Panc1 (cell line): ENCODE results near the gene TAT. TPM values are rescaled to one million over a fixed set of nuclear protein-coding genes. Genes with fewer than 3 reads are reported as not detected.

ENCODE experiments used
- ATAC-seq: fragments of 200-7000 bp; cut with Tn5 transposase; 2 replicates; pipeline ENCODE4 v1.9.1; 2020; ENCODE audit warnings: mild to moderate bottlenecking, moderate library complexity
- Bru-seq: library from RNA; stranded (reverse); fragments of 400-500 nt; gene quantifications from one replicate; lab custom pipeline; 2021; lab: Mats Ljungman, UMichigan
- BruChase-seq, 2 experiments: library from RNA; stranded (reverse); fragments of 400-500 nt; gene quantifications; one replicate each; lab custom pipeline; 2021; lab: Mats Ljungman, UMichigan
- BruUV-seq: library from RNA; stranded (reverse); fragments of 400-500 nt; replicated peaks from 2 replicates; lab custom pipeline; 2021; lab: Mats Ljungman, UMichigan
- CTCF ChIA-PET: fragments of 300-600 bp; sonication (Branson Sonifier 250); formaldehyde crosslinking; loops from one replicate; lab custom pipeline; 2022; ENCODE audit warnings: antibody characterized with exemption; lab: Charles Lee
- POLR2A ChIA-PET: fragments of 300-600 bp; sonication (Branson Sonifier 250); formaldehyde crosslinking; loops from one replicate; lab custom pipeline; 2022; ENCODE audit warnings: antibody characterized with exemption; lab: Charles Lee
- DNase-seq: peaks from one replicate; pipeline ENCODE4 v3.0.0-alpha.2; 2010; ENCODE audit warnings: low read depth, low spot score
- H3K27ac ChIP-seq: 2 replicates; pipeline ENCODE4 v1.5.1; 2011; ENCODE audit warnings: mild to moderate bottlenecking, low read length, inconsistent platforms
- H3K27me3 ChIP-seq: fragments of 200-500 bp; sonication (Bioruptor generic); 2 replicates; pipeline ENCODE4 v1.6.0; 2014; ENCODE audit warnings: low read length, inconsistent platforms; ENCODE audit not compliant: control insufficient read depth, insufficient read depth
- H3K36me3 ChIP-seq: fragments of 200-500 bp; sonication (Bioruptor generic); 2 replicates; pipeline ENCODE4 v1.5.1; 2014; ENCODE audit warnings: inconsistent platforms, mild to moderate bottlenecking, low read length, moderate library complexity; ENCODE audit not compliant: control insufficient read depth, insufficient read depth
- H3K4me1 ChIP-seq: 2 replicates; pipeline ENCODE4 v1.5.1; 2011; ENCODE audit warnings: inconsistent platforms, mild to moderate bottlenecking, low read length, moderate library complexity; ENCODE audit not compliant: control insufficient read depth, insufficient read depth
- H3K4me3 ChIP-seq, 2 experiments: 2 replicates each; pipeline ENCODE4 v1.5.1; 2011 to 2012; ENCODE audit warnings: low read depth in 2 of 2, low read length in 2 of 2, mild to moderate bottlenecking in 2 of 2, inconsistent platforms in 1 of 2, moderate library complexity in 1 of 2
- H3K9me3 ChIP-seq: fragments of 200-500 bp; sonication (Bioruptor generic); 2 replicates; pipeline ENCODE4 v1.5.1; 2014; ENCODE audit warnings: low read depth, mild to moderate bottlenecking, inconsistent platforms, low read length, moderate library complexity; ENCODE audit not compliant: control insufficient read depth, insufficient read depth
- POLR2AphosphoS5 ChIP-seq: IDR thresholded peaks from 2 replicates; pipeline ENCODE4 v1.6.1; 2012; ENCODE audit warnings: mild to moderate bottlenecking, low read depth, low read length, moderate library complexity
- REST ChIP-seq, 2 experiments: IDR thresholded peaks; 2 replicates each; pipeline ENCODE4 v1.6.1; 2011 to 2012; ENCODE audit warnings: low read depth in 2 of 2, control low read depth in 1 of 2, low read length in 1 of 2, mild to moderate bottlenecking in 1 of 2, moderate library complexity in 1 of 2; ENCODE audit not compliant: insufficient read depth in 1 of 2
- SIN3A ChIP-seq: IDR thresholded peaks from 2 replicates; pipeline ENCODE4 v1.6.1; 2012; ENCODE audit warnings: low read depth, mild to moderate bottlenecking, low read length, moderate library complexity, borderline replicate concordance; ENCODE audit not compliant: insufficient read depth
- TCF7L2 ChIP-seq: IDR thresholded peaks from 2 replicates; pipeline ENCODE4 v1.6.1; 2011; ENCODE audit warnings: mild to moderate bottlenecking, low read depth, low read length, inconsistent platforms
- in situ Hi-C: cut with HindIII; loops from 2 replicates; pipeline ENCODE4 v1.10.0; 2016; ENCODE audit warnings: low sequenced_read_pairs, low pct_unique_long_range_greater_than_20kb
- intact Hi-C: fragments of 100-400 bp; cut with micrococcal nuclease; formaldehyde crosslinking; loops from one replicate; pipeline ENCODE4 v1.10.0; 2022; ENCODE audit not compliant: unreplicated experiment
- long read RNA-seq: library from polyadenylated mRNA; unstranded; transcript quantifications from one replicate; pipeline ENCODE4 v2.0.0, GENCODE V29; 2021; ENCODE audit not compliant: unreplicated experiment
- polyA plus RNA-seq: library from polyadenylated mRNA; unstranded; fragments of >200 nt; gene quantifications from one replicate; pipeline ENCODE4 v1.2.1, GENCODE V29; 2012; ENCODE audit warnings: missing spikeins; ENCODE audit not compliant: insufficient read length
- total RNA-seq: library from RNA; stranded (reverse); gene quantifications from one replicate; pipeline ENCODE4 v1.2.1, GENCODE V29; 2021; ENCODE audit not compliant: unreplicated experiment
- TF ChIP-seq, protein P1 (sequence below): fragments of 450-650 bp; IDR thresholded peaks from 2 replicates; pipeline ENCODE4 v1.5.1; 2017; ENCODE audit warnings: mild to moderate bottlenecking

The TAT gene
- total RNA-seq: 0.49 TPM
- not detected for polyA plus RNA-seq
- Bru-seq, nascent RNA: percentile 17 among the genes with signal in this experiment
- percentile 15 among the genes with signal in this experiment for BruChase-seq, experiment 1, labeled RNA remaining after a 2-hour chase
- not detected for BruChase-seq, experiment 2, labeled RNA remaining after a 6-hour chase
- long read RNA-seq, partial matches to known transcripts: 0 of 1 reads
- long read RNA-seq, other reads (novel, unspliced or antisense): 1 of 1 reads

DNA sequence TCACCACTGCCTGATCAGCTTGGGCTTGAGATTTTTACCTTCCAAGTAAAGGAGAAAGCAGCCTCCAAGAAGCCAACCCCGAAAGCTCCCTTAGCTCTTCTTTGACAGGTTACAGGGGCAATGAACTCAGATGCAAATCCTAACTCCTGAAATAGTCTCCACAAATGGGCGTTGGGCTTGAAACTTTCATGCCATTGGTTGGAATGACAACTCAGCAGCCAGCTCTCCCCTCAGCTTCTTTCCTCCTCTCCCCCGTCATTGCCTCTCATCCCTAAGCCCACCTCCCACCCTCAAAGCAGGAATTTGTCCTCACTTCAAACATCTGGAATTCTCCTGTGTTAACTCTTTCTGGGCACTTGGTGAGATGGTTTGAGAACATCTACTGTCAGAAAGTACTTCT is at the start of gene TAT:
Gene TAT (minus strand): TSS at position 122 of the 400 bp plus-strand sequence. CDS start 677 bp downstream, outside the sequence.
- ChIA-PET CTCF (interaction anchor here (1.1 kb wide), 1 partner anchor 34 kb away, joined by 4 read pairs; no protein-coding TSS in a partner anchor), POLR2A (interaction anchor here (0.6 kb wide), 1 partner anchor 325 kb away, joined by 4 read pairs; no protein-coding TSS in a partner anchor)
- ATAC-seq: no peak
- Histone ChIP-seq H3K4me3 (no peak within 1 kb of the TSS), H3K36me3 (no peaks in the 10 kb centered on the region), H3K27ac (no peak within 1 kb of the TSS), H3K27me3 (no peaks in the 10 kb centered on the region; the same call in 1 of the 2 replicates), H3K9me3 (no peaks in the 10 kb centered on the region), H3K4me1 (no peaks in the 10 kb centered on the region)
- intact Hi-C loops (no loop called here), in situ Hi-C loops (no loop called here)
- BruUV-seq: no TSS peak
- DNase-seq: no peak
- TF ChIP-seq SIN3A (no peak), POLR2AphosphoS5 (no peak), TCF7L2 (no peak), REST (IDR thresholded peaks at IDR 0.05; ENCODE audit: insufficient read depth in 1 of 2, low read depth in 2 of 2, low read length in 1 of 2) (no peak)
- TF ChIP-seq, protein P1, sequence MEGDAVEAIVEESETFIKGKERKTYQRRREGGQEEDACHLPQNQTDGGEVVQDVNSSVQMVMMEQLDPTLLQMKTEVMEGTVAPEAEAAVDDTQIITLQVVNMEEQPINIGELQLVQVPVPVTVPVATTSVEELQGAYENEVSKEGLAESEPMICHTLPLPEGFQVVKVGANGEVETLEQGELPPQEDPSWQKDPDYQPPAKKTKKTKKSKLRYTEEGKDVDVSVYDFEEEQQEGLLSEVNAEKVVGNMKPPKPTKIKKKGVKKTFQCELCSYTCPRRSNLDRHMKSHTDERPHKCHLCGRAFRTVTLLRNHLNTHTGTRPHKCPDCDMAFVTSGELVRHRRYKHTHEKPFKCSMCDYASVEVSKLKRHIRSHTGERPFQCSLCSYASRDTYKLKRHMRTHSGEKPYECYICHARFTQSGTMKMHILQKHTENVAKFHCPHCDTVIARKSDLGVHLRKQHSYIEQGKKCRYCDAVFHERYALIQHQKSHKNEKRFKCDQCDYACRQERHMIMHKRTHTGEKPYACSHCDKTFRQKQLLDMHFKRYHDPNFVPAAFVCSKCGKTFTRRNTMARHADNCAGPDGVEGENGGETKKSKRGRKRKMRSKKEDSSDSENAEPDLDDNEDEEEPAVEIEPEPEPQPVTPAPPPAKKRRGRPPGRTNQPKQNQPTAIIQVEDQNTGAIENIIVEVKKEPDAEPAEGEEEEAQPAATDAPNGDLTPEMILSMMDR: no peak

GRCh38 chr16:71626018-71626857 is 49.3 kb upstream of the TAT start, which contains the start of gene MARVELD3:
TSS of gene MARVELD3 (plus strand) at chr16:71626184. CDS start at chr16:71626230, 46 bp downstream.
- TF ChIP-seq SIN3A (no peak), TCF7L2 (no peak), REST (IDR thresholded peaks at IDR 0.05; ENCODE audit: insufficient read depth in 1 of 2, low read depth in 2 of 2, low read length in 1 of 2) (no peak), POLR2AphosphoS5 (no peak)
- TF ChIP-seq, protein P1: no peak
- DNase-seq (no peak), ATAC-seq (peak; percentile 64)
- Histone ChIP-seq H3K4me3 (peak within 1 kb of the TSS; percentile 47 to 48), H3K4me1 (no peaks in the 10 kb centered on the region), H3K9me3 (no peaks in the 10 kb centered on the region), H3K27ac (no peak within 1 kb of the TSS), H3K27me3 (peaks cover 2% of the 10 kb centered on the region; the same call in 1 of the 2 replicates), H3K36me3 (peaks cover 2% of the 10 kb centered on the region; the same call in 1 of the 2 replicates)
- intact Hi-C loops: no loop called here
- no TSS peak for BruUV-seq
- in situ Hi-C loops: no loop called here
- POLR2A ChIA-PET: no interaction called here
- CTCF ChIA-PET: no interaction called here
